Natural killer cell (primary cell): ENCODE results near the gene BTG1. TPM values are rescaled to one million over a fixed set of nuclear protein-coding genes. Genes with fewer than 3 reads are reported as not detected.

Experiments used
- ATAC-seq, 3 donors: fragments of 150-1000 bp in 2 of 3; fragments of 200-7000 bp in 1 of 3; cut with Tn5 transposase; 1 replicate in 1 of 3; 2 replicates in 2 of 3; pipeline ENCODE4 v1.10.0; 2021; ENCODE audit warnings: mild to moderate bottlenecking in 2 of 3, moderate library complexity in 2 of 3
- DNase-seq, 2 donors: peaks; one replicate each; pipeline versions ENCODE4 v3.0.0 to v3.0.0-alpha.2; 2013 to 2021; ENCODE audit warnings: mixed read lengths in 1 of 2
- H3K27ac ChIP-seq: one replicate; pipeline ENCODE4 v1.5.1; 2013; ENCODE audit warnings: mild to moderate bottlenecking, low read length
- H3K27me3 ChIP-seq: one replicate; pipeline ENCODE4 v1.6.1; 2013; ENCODE audit warnings: low read length; ENCODE audit not compliant: control insufficient read depth, insufficient read depth
- H3K36me3 ChIP-seq: one replicate; pipeline ENCODE4 v1.6.1; 2013; ENCODE audit warnings: low read length; ENCODE audit not compliant: control insufficient read depth, insufficient read depth
- H3K4me1 ChIP-seq: one replicate; pipeline ENCODE4 v1.6.1; 2013; ENCODE audit warnings: low read length; ENCODE audit not compliant: control insufficient read depth, insufficient read depth
- H3K4me3 ChIP-seq: one replicate; pipeline ENCODE4 v1.5.1; 2013; ENCODE audit warnings: low read length
- H3K9me3 ChIP-seq: one replicate; pipeline ENCODE4 v1.6.1; 2013; ENCODE audit warnings: low read length; ENCODE audit not compliant: control insufficient read depth, insufficient read depth
- H3K27ac Mint-ChIP-seq, 2 donors: one replicate each; pipeline ENCODE4 v1.8.0; 2022; ENCODE audit warnings: mild to moderate bottlenecking in 2 of 2, mixed read lengths in 2 of 2, moderate library complexity in 1 of 2
- H3K27me3 Mint-ChIP-seq, 2 donors: one replicate each; pipeline ENCODE4 v1.8.0; 2022; ENCODE audit warnings: low read depth in 2 of 2, mixed read lengths in 2 of 2
- H3K36me3 Mint-ChIP-seq: one replicate; pipeline ENCODE4 v1.8.0; 2022; ENCODE audit warnings: mixed read lengths
- H3K4me1 Mint-ChIP-seq, 2 donors: one replicate each; pipeline ENCODE4 v1.8.0; 2022; ENCODE audit warnings: mixed read lengths in 2 of 2
- H3K4me3 Mint-ChIP-seq: one replicate; pipeline ENCODE4 v1.8.0; 2022; ENCODE audit warnings: mild to moderate bottlenecking, moderate library complexity, mixed read lengths
- H3K9me3 Mint-ChIP-seq, 2 donors: one replicate each; pipeline ENCODE4 v1.8.0; 2022; ENCODE audit warnings: mixed read lengths in 2 of 2
- CTCF ChIP-seq: fragments of 200-600 bp; IDR thresholded peaks from one replicate; pipeline ENCODE4 v1.8.0; 2022; ENCODE audit warnings: antibody characterized with exemption
- WGBS: methylation state at CpG from one replicate; pipeline ENCODE4 v1.1.7; 2013; ENCODE audit warnings: missing lambda C conversion rate; ENCODE audit not compliant: insufficient coverage; 5-methylcytosine and 5-hydroxymethylcytosine counted together
- intact Hi-C: fragments of 100-400 bp; cut with micrococcal nuclease; formaldehyde crosslinking; loops from one replicate; pipeline ENCODE4 v1.14.2; 2022
- total RNA-seq, 4 donors: library from RNA; stranded (reverse); fragments of 120-200 nt in 1 of 4; gene quantifications; one replicate each; pipeline versions ENCODE4 v1.2.3 to v1.2.4, GENCODE V29; 2013 to 2022

The BTG1 gene
- total RNA-seq, 3 donors from 2014 or later (not counting 1 experiment from before 2014, with no cell fraction given): 801 to 1,037 (median 830) TPM

DNA sequence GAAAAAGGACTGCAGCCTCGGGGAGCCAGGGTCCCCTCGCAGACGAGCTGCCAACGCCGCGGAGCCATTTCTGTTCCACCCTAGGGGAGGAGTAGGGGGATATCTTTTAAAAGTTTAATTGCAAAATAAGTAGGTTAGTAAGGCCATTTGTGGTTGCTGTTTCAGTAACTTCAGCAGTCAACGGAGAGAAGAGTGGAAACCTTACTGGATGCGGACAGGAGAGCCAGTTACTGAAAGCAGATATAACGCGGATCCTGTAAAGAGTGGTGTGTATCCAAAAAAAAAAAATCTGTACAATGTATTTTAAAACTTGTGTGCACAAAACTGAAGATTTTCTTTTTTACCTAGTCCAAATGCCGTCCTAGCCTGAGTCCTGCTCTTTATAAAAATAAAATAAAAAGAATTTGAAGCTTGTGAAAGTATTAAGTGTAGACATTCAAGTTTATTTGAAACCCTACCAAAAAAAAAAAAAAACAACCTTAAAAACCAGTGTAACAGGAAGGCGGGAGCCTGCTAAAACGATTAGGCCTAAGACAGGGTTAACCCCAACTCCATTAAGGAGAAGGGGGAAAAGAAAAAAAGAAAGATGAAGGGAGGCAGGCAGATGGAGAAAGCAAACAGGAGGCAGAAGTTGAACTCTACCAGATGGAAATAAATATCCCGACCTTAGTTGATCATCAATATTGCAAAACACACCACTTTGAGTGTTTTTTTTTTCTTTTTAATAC is 1.0 kb upstream of the BTG1 start:
- TF ChIP-seq CTCF: no peak
- Mint-ChIP-seq H3K9me3 (no peaks in the 10 kb centered on the region), H3K27ac (peak overlapping the region; percentile 98 to 99), H3K27me3 (no peaks in the 10 kb centered on the region), H3K36me3 (peaks cover 28% of the 10 kb centered on the region), H3K4me1 (peaks cover 31 to 40% of the 10 kb centered on the region in 2 donors), H3K4me3 (peak overlapping the region; percentile 88)
- intact Hi-C loops: loop anchor here (5.0 to 10.0 kb wide), 3 partner anchors 261 to 781 kb away; partner anchors contain the start of gene EEA1
- Histone ChIP-seq H3K9me3 (no peaks in the 10 kb centered on the region), H3K27ac (peak overlapping the region; percentile 94), H3K4me1 (no peaks in the 10 kb centered on the region), H3K4me3 (peak overlapping the region; percentile 96), H3K27me3 (no peaks in the 10 kb centered on the region), H3K36me3 (peaks cover 27% of the 10 kb centered on the region)
- ATAC-seq (no peak), DNase-seq (peak in 1 of 2 donors; percentile 32)
- WGBS: 1% methylated on average over 10 of the region's 14 CpGs

GRCh38 chr12:92145481-92145730 is 240 bp downstream of the BTG1 start:
- Histone ChIP-seq H3K36me3 (peaks cover 39% of the 10 kb centered on the region), H3K9me3 (no peaks in the 10 kb centered on the region), H3K27me3 (no peaks in the 10 kb centered on the region), H3K27ac (peak overlapping the region; percentile 94), H3K4me1 (no peaks in the 10 kb centered on the region), H3K4me3 (peak overlapping the region; percentile 88)
- ATAC-seq (peak in 2 of 3 donors; percentile 7 to 28), DNase-seq (no peak)
- no peak for TF ChIP-seq CTCF
- under 1% methylated on average over 28 of the region's 28 CpGs for WGBS
- H3K9me3 Mint-ChIP-seq: no peaks in the 10 kb centered on the region
- H3K4me1 Mint-ChIP-seq: peaks cover 31 to 48% of the 10 kb centered on the region in 2 donors
- H3K27me3 Mint-ChIP-seq: no peaks in the 10 kb centered on the region
- intact Hi-C loops: loop anchor here (2.0 to 10.0 kb wide), 6 partner anchors 111 to 782 kb away; partner anchors contain the start of gene EEA1
- peaks cover 35% of the 10 kb centered on the region for H3K36me3 Mint-ChIP-seq
- H3K27ac Mint-ChIP-seq: peak overlapping the region; percentile 98 to 99
- H3K4me3 Mint-ChIP-seq: peak overlapping the region; percentile 88

- no peaks in the 10 kb centered on the region for H3K9me3 ChIP-seq
- H3K4me3 Mint-ChIP-seq: peak overlapping the region; percentile 88
- ATAC-seq (peak; percentile 7 to 12 (median 10)), DNase-seq (peak; percentile 61 to 69)
- H3K27ac ChIP-seq: peak overlapping the region; percentile 94
- TF ChIP-seq CTCF: no peak
- H3K4me1 ChIP-seq: no peaks in the 10 kb centered on the region
- H3K9me3 Mint-ChIP-seq: no peaks in the 10 kb centered on the region
- H3K36me3 ChIP-seq: peaks cover 44% of the 10 kb centered on the region
- no peaks in the 10 kb centered on the region for H3K27me3 Mint-ChIP-seq
- peak overlapping the region; percentile 88 for H3K4me3 ChIP-seq
- intact Hi-C loops: loop anchor here (1.0 to 10.0 kb wide), 9 partner anchors 110 to 782 kb away; partner anchors contain the start of gene EEA1
- H3K4me1 Mint-ChIP-seq: peaks cover 35 to 54% of the 10 kb centered on the region in 2 donors
- under 1% methylated on average over 67 of the region's 69 CpGs for WGBS
- peaks cover 41% of the 10 kb centered on the region for H3K36me3 Mint-ChIP-seq
- no peaks in the 10 kb centered on the region for H3K27me3 ChIP-seq
- peak overlapping the region; percentile 98 to 99 for H3K27ac Mint-ChIP-seq
Measured at GRCh38 chr12:92144631-92145480, 790 bp downstream of the BTG1 start.
